H4 (cell line): Measurements from ENCODE around the gene TLK1. TPM values are rescaled to one million over a fixed set of nuclear protein-coding genes. Genes with fewer than 3 reads are reported as not detected.

ENCODE experiments used
- DNase-seq: peaks from one replicate; pipeline ENCODE4 v3.0.0-alpha.2; 2015; ENCODE audit warnings: low spot score
- total RNA-seq: library from RNA; depleted of rRNA; stranded (reverse); fragments of >200 nt; shearing (Covaris generic); gene quantifications from 2 replicates; pipeline ENCODE4 v1.2.3, GENCODE V29; 2014; rRNA removed

Gene TLK1
- total RNA-seq, 1 experiment from 2014 or later: 9.0 TPM

DNA sequence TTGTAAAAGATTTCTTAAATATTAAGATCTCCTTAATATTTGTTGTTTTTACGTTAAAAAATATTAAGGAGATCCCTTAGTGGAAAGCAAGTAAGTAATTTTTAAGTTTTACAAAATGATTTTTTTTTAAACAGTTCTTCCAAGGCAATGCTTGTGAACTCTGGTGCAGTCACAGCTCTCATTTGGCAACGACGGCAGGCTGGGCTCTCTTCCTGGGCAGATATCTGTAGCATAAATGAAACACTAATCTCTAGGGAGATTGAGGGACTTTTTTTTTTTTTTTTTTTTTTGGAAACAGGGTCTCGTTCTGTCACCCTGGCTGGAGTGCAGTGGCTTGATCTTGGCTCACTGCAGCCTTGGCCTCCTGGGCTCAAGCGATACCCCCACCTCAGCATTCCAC lies 193.1 kb downstream of the TLK1 start:
- no peak for DNase-seq

- DNase-seq: no peak
Measured at GRCh38 chr2:170966648-170967396, 193.9 kb downstream of the TLK1 start.

DNA sequence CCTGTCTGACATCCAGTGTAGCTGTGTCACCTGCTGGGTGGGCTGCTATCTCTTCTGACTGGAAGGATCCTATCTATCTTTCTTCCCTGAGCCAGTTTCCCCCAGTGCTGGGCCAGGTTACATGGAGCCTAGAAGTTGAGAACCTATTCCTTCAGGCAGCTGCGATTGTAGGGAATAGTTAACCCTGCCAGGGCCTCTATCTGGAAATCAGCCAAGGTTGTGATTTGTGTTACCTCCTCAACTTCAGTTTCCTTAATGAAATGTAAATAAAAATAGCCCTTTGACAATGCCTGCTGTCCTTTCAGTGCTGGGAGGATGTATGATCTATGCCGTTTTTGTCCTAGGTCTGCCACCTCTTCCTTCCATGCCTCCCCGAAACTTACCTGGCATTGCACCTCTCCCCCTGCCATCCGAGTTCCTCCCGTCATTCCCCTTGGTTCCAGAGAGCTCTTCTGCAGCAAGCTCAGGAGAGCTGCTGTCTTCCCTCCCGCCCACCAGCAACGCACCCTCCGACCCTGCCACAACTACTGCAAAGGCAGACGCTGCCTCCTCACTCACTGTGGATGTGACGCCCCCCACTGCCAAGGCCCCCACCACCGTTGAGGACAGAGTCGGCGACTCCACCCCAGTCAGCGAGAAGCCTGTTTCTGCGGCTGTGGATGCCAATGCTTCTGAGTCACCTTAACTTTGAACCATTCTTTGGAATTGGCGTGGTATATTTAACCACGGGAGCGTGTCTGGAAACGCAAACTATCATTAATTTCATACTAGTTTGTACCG lies 195.1 kb downstream of the TLK1 start:
- peak; percentile 11 for DNase-seq

GRCh38 chr2:170963386-170963785 lies 197.3 kb downstream of the TLK1 start:
- no peak for DNase-seq

GRCh38 chr2:170953941-170954340 lies 206.8 kb downstream of the TLK1 start:
- DNase-seq: no peak

DNA sequence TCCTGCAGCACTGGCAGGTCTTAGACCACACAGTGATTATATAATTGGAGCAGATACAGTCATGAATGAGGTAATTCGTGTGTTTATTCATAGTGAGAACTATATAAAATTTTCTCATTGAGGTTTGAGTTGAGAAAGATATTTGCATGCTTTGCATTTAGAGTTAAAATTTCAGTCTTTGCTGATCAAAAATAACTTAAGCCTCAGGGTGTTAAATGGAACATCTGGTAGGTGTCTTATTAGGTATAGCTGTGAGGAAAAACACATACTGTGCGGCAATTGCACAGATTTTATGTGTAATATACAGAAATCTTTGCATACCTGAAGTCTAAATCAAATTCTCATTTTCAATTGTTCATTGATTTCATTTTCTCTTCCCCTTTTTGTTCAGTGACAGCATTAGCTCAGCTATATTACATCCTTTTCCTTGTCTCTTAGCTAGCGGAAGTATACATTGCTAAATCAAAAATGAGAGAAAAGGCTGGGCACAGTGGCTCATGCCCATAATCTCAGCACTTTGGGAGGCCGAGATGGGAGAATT lies 210.4 kb downstream of the TLK1 start:
- no peak for DNase-seq

- DNase-seq: no peak
Measured at GRCh38 chr2:170949415-170949814, 211.3 kb downstream of the TLK1 start.

- DNase-seq: no peak
Measured at GRCh38 chr2:170944545-170944944, 216.1 kb downstream of the TLK1 start.

DNA sequence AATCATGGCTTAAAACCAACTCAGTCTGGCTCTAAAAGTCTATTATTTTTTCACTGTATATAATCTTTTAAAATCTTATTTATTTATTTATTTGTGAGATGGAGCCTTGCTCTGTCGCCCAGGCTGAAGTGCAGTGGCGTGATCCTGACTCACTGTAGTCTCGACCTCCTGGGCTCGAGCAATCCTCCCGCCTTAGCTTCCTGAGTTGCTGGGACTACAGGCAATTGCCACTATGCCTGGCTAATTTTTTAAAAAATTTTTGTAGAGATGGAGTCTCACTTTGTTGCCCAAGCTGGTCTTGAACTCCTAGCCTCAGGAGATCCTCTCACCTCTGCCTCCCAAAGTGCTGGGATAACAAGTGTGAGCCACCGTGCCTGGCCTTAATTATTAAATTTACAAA lies 217.1 kb downstream of the TLK1 start:
- DNase-seq: no peak

- DNase-seq: no peak
Measured at GRCh38 chr2:170943041-170943440, 217.7 kb downstream of the TLK1 start.

DNA sequence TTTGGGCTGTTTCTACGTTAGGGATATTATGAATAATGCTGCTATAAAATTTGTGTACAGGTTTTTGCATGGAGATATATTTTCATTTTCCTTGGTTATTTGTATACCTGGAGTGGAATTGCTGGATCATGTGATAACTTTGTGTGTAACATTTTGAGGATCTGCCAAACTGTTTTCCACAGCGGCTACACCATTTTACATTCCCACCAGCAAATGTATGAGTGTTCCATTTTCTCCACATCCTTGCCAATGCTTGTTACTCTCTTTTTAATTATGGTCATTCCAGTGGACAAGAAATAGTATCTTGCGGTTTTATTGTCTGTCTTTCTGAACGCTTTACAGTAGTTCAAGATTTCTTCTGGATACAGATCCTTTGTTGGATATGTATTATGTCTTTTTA lies 218.1 kb downstream of the TLK1 start:
- no peak for DNase-seq

Other genes starting within 250 kb of the TLK1 start
- gene GORASP2, start 231.6 kb downstream of the TLK1 start, total RNA-seq: 29.8 and 42.3 TPM in 2 replicates